GM18498 (cell line): ENCODE measurements around the gene CDK14.

Experiments
- ATAC-seq: cut with Tn5 transposase; IDR thresholded peaks from one replicate; pipeline ENCODE4 v1.9.1; 2021; ENCODE audit warnings: mild to moderate bottlenecking, moderate library complexity; ENCODE audit not compliant: unreplicated experiment

Gene CDK14

DNA sequence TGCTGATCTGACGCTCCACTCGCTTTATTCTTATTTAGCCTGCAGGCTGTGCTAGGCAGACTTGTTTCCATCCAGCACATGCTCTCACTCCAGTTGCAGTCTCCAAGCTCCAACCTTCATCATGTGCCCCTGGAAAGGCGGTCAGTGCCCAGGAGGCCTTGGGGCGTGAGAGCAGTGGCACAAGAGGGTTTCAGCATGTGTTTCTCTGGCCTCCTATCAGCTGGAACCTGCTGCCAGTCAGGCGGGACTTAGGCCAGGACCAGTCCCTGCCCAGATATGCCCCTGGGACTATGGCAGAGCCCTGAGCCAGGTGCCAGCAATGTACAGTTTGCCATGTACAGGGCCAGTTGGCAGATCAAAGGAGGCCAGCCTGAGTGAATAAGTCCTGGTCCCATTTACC lies 337.9 kb downstream of the CDK14 start:
- no peak for ATAC-seq

DNA sequence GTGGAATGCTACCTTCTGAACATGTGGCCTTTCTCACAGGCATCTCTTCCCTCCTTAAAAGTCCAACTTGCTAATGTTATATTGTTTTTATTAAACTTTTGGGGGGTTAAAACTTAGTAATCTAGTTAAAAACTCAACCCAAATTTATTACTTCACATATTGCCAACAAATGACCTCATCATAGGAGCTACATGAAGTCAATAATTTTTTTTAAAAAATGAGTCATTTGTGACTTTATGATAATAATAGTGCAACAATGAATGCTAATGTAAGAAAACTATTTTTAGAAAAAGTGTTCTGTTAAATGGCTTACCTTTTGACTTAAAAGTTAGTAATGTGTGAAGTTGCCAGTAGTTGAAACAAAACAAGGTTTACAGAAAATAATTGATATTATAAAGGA lies 342.2 kb downstream of the CDK14 start:
- ATAC-seq, result no peak

DNA sequence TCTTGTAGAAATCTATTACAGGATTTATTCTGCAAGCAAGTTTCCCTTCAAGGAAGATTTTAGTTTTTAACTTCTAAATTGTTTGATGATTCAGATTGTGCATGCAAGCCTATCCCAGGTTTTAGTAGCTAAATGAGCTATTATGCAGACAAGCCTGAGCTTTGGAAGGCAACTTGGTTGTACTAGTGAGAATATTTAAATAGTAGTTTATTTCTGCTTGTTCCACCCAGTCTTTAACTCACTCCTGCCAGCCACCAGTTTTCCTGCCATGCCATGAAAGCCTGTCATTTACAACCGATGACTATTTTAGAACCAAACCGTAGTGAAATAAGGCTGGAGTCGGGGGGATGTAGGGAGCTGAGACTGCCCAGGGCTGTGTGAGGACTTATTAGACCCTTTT lies 343.5 kb downstream of the CDK14 start:
- no peak for ATAC-seq

DNA sequence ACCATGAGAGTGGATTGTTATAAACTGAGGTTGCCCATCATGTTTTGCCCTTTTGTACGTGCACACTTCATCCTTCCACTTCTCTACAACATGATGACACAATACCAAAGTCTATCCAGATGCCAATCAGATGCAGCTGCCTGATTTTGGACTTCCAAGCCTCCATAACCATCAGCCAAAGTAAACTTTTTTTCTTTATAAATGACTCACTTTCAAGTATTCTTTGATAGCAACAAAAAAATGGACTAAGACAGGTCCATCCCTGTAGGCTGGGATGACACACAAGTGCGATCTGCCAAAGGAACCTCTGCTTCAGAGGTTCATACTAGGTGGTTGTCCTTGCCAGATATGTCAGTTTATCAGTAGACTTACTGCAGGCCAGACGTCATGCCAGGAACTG lies 347.9 kb downstream of the CDK14 start:
- ATAC-seq, result no peak

DNA sequence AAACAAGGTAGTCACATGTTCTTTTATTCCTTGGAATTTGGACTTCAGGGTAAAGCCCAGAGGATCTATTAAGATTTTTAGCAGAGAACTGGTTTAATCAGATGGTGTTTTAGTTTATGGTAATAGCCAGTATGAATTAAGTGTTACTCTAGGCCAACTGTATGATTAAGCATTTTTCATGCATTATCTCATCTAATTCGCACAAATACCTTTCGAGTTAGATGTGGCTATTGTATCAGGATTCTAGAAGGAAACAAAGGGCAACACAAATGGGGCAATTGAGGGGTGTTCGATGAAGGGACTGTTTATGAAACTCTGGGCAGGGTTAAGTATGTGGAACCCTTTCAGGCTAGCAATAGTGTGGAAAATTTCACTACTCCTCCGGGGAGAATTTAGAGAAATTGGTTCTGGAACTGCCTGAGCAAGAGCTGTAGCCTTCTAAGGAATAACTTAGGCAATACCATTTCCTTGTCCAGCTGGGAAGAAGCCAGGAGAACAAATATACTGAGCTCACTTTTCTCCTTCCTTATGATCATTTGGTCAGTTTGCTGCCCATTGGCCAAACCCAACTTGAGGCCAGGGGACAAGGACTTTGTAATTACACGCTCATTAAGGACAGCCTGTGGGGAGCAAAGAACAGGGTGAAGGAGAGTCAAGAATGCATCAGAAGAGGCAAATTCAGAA lies 349.1 kb downstream of the CDK14 start:
- no peak for ATAC-seq

DNA sequence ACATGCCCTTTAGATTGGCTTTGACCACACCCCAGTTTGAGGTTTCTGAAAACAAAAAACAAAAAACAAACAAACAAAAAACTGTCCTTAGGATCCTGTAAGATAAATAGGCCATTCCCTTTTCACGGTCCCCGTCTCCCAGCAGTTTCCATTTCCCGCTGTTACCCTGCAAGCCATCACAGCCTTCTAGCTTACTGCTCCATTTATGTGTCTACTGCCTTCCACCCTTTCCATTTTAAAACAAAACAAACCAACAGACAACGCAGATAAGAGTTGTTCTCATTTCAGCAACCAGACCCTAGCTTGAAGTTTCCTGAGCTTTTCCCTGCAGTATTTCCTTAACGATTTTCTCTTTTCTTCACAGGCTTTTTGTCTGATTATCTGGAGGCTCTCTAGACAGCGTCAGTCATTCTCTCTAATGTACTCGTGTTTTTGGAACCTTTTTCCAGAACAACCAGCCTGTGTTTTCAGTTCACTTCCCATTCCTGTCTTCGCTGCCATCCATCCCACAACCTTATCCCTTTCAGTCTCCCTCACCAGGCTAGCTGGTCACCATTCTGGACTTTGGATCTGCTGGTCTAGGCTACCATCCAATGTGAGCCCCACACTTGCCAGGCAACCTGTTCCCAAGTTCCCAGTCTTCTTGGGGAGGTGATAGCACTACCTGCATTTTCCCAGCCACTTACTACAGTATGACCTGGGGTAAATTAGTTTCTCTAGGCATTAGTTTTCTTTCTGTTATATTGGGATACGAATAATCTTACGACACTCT lies 350.8 kb downstream of the CDK14 start:
- ATAC-seq, result no peak

DNA sequence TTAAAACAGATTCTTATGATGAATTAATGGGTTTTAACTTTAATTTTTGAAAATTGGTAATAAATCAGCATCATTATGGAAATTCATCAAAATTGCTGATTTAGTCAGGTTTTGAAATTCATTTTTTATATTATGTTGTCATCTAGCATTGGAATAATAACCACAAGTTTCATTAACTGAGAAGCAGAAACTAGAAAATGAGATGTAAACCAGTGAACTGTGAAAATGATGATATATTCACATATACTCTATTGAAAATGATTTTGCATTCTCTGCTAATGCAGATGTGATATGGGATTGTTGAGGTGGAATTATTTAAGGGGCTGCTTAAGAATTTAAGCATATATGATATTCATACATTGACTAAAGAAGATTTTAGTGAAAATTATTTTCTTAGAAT lies 352.0 kb downstream of the CDK14 start:
- no peak for ATAC-seq

DNA sequence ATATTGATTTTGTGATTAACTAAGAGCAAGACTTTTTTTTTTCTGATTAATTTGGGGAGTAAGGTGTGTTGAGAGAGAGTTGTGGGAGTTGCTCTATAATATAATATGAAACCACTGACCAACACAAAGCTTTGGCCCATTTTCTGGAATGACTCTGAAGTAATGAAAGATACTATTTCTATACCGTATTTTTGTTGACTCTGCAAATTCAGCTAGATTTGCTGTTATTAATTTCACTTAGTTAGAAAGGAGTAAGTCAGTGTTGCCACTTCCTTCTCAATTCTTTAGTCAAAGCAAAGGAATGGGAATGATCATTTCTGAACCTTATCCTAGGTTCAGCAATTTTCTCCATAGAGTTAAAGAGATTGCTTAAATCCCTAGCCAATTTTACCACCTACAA lies 355.1 kb downstream of the CDK14 start:
- ATAC-seq, result no peak

DNA sequence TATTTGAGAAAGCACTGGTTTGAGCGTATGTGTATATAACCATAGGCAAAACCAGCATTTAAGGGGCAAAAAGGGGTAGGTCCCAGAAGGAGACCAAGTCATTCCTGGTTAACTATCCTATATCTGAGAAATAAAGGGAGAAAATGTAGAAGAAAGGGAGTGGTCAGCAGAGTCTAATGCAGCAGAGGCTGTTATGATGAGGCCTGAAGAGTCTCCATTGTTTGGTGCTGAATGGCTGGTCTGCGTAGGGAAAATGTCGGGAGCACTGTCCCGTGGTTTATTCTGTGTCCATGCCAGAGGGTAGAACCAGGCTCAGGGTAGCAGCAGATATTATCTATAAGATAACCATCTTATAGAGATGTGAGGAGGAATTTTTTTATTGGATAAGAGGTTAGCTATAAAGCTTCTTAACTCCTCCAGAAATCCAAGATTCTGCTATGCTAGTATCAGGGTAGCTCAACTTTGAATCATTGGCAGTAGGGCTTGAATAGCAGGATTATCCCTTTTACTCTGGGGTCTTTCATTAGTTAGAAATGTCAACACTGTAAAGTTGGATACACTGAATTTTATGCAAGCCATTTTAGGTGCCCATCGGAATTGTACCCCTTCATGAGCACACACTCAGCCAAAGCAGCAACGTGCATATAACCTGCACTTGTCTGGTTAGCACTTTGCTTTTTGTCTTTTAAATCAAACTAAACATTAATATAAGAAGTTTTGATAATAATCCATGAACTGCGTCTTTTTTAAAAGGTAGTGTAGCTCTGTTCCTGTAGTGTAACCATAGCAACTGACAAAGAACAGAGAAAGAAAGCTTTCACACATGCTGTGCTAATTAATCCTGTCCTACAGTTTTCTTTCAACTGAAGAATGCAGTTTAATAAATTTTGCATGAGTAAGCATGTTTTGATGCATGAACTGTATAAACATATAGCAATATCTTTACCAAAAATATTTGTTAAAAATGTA lies 356.1 kb downstream of the CDK14 start:
- no peak for ATAC-seq

DNA sequence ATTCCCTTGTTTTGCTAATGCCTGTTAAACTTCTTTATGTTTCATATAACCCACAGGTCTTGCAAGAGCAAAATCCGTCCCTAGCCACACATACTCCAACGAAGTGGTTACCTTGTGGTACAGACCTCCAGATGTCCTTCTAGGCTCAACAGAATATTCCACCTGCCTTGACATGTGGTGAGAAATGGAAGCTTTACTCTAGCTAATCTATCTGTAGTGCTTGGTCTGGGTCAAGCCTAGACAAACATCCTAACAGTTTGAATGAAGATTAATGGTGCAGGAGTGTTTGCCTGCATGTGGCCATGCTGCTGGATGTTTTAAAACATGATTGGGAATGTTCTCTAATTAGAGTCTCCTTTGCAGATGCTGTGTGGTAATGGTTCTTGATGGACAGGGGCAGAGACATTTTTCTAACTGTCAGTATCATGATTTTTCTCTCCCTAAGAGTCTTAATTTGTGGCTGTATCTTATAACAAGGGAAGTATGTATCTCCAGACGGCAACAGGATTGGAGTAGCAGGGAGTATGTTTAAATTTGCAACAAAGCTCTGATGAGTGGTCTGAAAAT lies 359.6 kb downstream of the CDK14 start:
- no peak for ATAC-seq

DNA sequence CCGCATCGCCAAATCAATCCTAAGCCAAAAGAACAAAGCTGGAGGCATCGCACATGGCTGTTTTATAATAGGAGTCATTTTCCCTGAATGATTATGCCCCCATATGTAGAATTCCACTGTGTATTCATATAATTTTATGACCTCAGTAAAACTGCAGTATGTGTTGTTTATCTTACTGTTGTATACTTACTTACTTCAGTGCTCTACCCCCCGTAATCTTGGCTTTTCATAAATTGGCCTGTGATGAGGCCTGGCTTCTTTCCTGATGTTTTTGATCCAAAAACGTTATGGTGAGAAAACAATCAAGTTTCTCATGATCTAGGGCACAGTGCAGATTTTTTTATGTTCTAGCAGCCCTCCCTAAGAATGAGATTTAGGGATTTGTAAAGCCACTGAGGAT lies 361.8 kb downstream of the CDK14 start:
- no peak for ATAC-seq

DNA sequence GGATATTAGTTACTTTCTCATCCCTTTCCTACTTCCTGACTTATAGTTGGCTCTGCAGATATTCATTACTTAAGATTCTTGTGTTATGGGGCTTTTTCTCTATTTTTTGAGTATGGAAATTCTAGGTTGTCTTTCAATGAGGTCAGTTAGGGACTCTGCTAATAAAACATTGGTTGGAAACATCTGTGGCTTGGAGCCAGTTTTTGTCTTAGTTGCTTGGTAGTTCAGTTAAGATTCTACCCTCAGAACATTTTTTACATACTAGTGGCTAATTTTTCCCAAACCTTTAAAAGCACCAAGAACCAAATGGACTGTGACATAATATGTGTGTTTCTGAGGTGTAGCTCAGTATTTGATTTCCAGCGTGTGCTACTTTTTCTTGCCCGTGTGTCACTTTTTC lies 362.5 kb downstream of the CDK14 start:
- no peak for ATAC-seq

DNA sequence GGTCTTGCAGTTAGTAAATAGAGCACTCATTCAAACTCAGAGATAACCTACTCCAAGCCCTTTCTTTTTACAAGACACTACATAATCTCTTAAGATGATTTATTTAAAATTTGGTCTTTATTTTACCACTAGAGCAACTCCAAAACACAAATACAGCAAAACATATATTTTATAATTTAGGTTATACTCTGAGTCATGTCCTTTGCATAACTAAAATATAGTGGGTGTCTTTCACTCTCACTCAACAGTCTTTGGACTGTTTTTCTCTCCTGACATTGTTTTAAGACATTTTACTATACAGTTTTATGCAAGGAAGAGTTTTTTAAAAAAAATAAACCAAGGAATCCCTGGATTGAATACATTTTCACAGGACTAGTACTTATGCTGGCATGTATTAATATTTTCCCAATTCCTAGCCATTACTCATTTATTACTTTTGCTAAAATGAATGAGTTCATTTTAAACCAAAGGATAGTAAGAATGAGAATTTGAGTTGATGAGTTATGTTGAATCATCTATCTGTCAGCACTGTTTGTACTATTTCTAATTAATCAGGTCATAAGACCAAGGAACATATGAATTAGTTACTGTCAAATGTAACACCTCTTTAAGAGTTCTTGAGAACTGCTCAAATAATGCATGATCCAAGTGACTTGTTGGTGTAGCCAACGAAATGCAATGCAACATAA lies 365.1 kb downstream of the CDK14 start:
- no peak for ATAC-seq

DNA sequence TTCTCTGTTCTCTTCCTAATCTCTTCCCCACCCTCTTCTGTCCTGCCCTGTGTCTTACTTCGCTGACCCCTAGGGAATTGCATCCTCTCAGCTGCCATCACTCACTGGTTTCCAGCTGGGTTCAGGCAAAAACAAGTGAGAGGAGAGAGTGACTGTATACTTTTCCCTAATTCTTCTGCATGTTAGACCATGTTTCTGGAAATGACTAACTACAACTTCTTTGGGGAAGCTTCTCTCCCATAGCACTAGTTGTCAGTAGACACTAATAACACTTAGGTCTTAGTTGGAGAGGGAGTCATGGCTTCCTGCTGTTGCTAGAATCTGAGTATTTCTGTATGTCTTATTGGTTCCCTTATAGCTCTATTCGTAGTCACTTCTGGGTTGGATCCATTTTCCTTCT lies 369.1 kb downstream of the CDK14 start:
- no peak for ATAC-seq

DNA sequence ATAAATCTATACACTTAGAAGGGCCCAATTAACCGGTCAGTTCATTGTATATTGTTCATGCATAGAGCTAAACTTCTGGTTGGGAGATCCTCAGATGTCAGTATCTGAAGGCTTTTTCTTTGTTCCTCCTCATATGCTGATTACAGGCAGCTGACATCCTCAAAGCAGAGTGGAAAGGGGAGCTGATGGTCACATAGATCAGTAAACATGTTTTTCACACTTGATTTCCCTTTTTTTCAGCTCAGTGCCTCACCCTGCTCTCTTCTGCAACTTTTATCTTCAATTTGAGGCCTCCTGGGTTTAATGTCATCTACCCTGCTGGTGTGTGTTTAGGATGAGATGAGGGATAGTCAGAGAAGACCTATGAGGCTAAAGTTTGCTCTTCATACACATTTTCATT lies 370.2 kb downstream of the CDK14 start:
- no peak for ATAC-seq

DNA sequence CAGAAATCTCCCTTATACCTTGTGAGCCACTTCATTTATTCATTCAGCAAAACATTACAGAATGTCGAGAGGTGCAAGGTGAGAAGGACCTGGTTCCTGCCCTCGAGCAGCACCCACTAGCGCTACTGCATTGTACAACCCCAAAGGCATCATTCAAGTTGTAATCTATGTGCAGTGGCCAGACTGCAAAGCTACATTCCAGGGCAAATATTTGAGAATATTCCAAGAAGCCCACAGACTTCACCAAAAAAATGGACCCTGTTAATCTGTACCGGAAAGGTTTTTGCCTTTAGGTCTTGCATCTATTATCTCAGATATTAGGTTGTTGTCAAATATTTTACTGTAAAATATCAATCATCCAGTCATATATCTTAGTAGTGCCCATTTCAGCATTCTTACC lies 372.8 kb downstream of the CDK14 start:
- ATAC-seq, result no peak

DNA sequence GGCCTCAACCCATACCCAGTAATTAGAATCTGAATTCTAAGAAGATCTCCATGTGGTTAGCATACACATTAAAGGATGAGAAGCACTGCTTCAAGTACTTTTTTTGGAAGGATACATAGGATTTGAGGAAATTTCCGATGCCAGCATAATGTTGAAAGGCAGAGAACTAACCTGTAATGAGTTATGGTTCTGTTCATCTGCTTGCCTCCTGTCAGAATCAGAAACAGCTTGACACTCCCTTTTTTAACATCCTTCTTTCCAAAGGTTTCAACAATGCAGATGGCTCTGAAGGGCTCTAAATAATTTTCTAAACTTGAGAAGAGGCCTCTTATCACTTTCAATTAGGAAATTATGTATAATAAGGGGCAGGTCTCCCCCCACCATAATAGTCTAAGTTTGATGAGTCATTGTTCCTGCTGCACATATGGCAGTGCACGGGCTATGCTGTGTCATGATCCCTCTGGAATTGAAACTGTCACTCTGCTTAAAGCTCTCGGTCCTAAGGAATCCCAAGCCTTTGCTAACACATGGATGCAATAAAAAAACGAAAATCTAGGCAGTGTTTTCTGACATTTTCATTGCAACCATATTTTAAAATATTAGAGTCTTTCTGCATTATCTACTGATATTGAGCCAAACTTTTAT lies 376.9 kb downstream of the CDK14 start:
- no peak for ATAC-seq

DNA sequence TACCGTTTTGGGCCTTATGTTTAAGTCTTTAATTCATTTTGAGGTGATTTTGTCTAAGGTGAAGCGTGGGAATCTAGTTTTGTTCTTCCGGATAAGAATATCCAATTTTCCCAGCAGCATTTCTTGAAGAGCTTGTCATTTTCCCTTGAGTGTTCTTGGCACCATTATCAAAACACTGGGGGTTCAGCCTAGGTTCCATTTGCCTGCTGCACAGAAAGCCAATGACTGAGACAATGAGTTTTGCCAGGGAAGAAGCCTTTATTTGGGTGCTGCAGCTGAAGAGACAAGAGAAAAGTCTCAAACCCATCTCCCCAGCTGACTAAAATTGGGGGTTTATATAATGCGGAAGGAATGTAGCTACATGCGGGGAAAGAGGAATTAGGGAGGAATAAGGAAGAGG lies 380.9 kb downstream of the CDK14 start:
- no peak for ATAC-seq

DNA sequence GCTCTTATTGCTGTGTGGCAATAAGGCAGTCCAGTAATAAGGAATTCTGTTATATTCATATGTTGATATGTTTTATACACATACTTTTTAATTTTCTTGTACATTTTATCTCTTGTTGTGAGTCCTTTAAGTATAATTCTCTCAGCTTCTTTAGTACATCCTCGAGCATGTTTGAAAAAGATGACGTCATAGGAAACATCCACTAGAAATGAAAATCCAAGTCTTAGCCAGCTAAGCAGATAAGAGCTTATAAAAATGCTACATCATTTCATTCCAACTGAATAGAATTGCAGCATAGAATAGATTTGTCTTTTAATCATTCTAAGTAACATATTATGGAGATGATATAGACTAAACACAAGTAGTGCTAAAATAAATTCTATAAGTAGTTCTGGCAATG lies 384.4 kb downstream of the CDK14 start:
- ATAC-seq, result no peak

DNA sequence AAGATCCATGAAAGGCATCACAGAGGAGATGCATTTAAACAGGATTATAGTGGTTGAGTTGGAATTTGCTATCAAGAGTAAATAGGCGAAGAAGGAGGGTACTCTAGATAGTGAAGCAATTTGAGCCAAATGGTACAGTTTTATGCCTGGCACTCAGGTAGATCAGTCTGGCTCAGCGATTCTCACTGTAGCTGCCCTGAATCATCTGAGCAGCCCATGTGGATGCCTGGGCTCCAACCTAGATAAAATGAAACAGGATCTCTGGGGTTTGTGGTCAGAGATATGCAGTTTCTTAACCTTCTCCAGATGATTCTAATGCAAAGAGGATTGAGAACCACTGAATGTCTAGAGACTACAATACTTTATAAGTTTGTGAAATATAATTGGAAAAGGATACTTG lies 386.1 kb downstream of the CDK14 start:
- no peak for ATAC-seq
